Activated CD4-positive, alpha-beta T cell treated with anti-CD3 and anti-CD28 coated beads, Interleukin-2, amount 10 ng/mL, durations not matched to agents 7 days and 5 days (primary cell): ENCODE data around the gene HNRNPCL2. TPM values are rescaled to one million over a fixed set of nuclear protein-coding genes. Genes with fewer than 3 reads are reported as not detected.
"Not testable (repeated sequence)": the region's sequence is repeated elsewhere in the genome, so short reads cannot be mapped to it uniquely, and the experiment has no call there.

ENCODE experiments used
- CTCF ChIA-PET: fragments of 350-600 bp; sonication (Branson Sonifier 250); formaldehyde crosslinking; loops from one replicate; lab custom pipeline; 2021; ENCODE audit warnings: antibody characterized with exemption; lab: Charles Lee
- POLR2A ChIA-PET: fragments of 350-600 bp; sonication (Branson Sonifier 250); formaldehyde crosslinking; loops from one replicate; lab custom pipeline; 2021; ENCODE audit warnings: antibody characterized with exemption; lab: Charles Lee
- DNase-seq: peaks from one replicate; pipeline ENCODE4 v3.0.0-alpha.2; 2020
- H3K27ac Mint-ChIP-seq: one replicate; pipeline ENCODE4 v1.8.0; 2021; ENCODE audit warnings: mild to moderate bottlenecking, moderate library complexity, mixed read lengths
- H3K27me3 Mint-ChIP-seq: one replicate; pipeline ENCODE4 v1.8.0; 2021; ENCODE audit warnings: mixed read lengths
- H3K36me3 Mint-ChIP-seq: one replicate; pipeline ENCODE4 v1.8.0; 2021; ENCODE audit warnings: low read depth, mixed read lengths
- H3K4me1 Mint-ChIP-seq: one replicate; pipeline ENCODE4 v1.8.0; 2021; ENCODE audit warnings: mixed read lengths
- H3K4me3 Mint-ChIP-seq: one replicate; pipeline ENCODE4 v1.8.0; 2021; ENCODE audit warnings: mild to moderate bottlenecking, moderate library complexity, mixed read lengths
- H3K9me3 Mint-ChIP-seq: one replicate; pipeline ENCODE4 v1.8.0; 2021; ENCODE audit warnings: mixed read lengths
- total RNA-seq, 2 experiments: library from RNA; stranded (reverse); gene quantifications; one replicate each; pipeline ENCODE4 v1.2.3, GENCODE V29; 2021

Gene HNRNPCL2
- not detected for total RNA-seq

- H3K27ac Mint-ChIP-seq, CTCF ChIA-PET, H3K36me3 Mint-ChIP-seq, H3K4me3 Mint-ChIP-seq, DNase-seq, H3K4me1 Mint-ChIP-seq, H3K27me3 Mint-ChIP-seq, H3K9me3 Mint-ChIP-seq, POLR2A ChIA-PET: not testable (repeated sequence)
These were observed at the start of gene HNRNPCL2 for GRCh38 chr1:13116754-13117153. Gene HNRNPCL2 (minus strand): TSS chr1:13116854. CDS start chr1:13116400, 454 bp downstream.

GRCh38 chr1:13165531-13165930 is 48.9 kb upstream of the HNRNPCL2 start, which contains the start of gene HNRNPCL4:
Gene HNRNPCL4 (minus strand): TSS chr1:13165631. CDS start chr1:13165467, 164 bp downstream.
- DNase-seq, H3K9me3 Mint-ChIP-seq, H3K27me3 Mint-ChIP-seq, H3K4me1 Mint-ChIP-seq, CTCF ChIA-PET, H3K36me3 Mint-ChIP-seq, H3K27ac Mint-ChIP-seq, POLR2A ChIA-PET, H3K4me3 Mint-ChIP-seq: not testable (repeated sequence)

GRCh38 chr1:13155909-13156308 is 39.3 kb upstream of the HNRNPCL2 start, which contains the start of gene PRAMEF26:
Gene PRAMEF26 (minus strand): TSS chr1:13156009. CDS start chr1:13153095, 2,914 bp downstream.
- H3K27me3 Mint-ChIP-seq, H3K4me3 Mint-ChIP-seq, H3K27ac Mint-ChIP-seq, DNase-seq, POLR2A ChIA-PET, H3K4me1 Mint-ChIP-seq, H3K9me3 Mint-ChIP-seq, CTCF ChIA-PET, H3K36me3 Mint-ChIP-seq: not testable (repeated sequence)

GRCh38 chr1:13070474-13070873 is 46.2 kb downstream of the HNRNPCL2 start, which contains the start of gene PRAMEF25:
Gene PRAMEF25 (plus strand): TSS chr1:13070774. CDS start chr1:13073694, 2,920 bp downstream.
- POLR2A ChIA-PET, DNase-seq, H3K36me3 Mint-ChIP-seq, H3K4me3 Mint-ChIP-seq, H3K27ac Mint-ChIP-seq, CTCF ChIA-PET, H3K9me3 Mint-ChIP-seq, H3K27me3 Mint-ChIP-seq, H3K4me1 Mint-ChIP-seq: not testable (repeated sequence)

Other genes starting within 250 kb of the HNRNPCL2 start
- gene PRAMEF4, start 230.7 kb downstream of the HNRNPCL2 start, total RNA-seq: not detected
- not detected for gene PRAMEF10, start 218.6 kb downstream of the HNRNPCL2 start, total RNA-seq
- gene PRAMEF7, start 200.2 kb downstream of the HNRNPCL2 start, total RNA-seq: not detected
- not detected for gene PRAMEF6, start 169.3 kb downstream of the HNRNPCL2 start, total RNA-seq
- not detected for gene PRAMEF27, start 60.3 kb downstream of the HNRNPCL2 start, total RNA-seq
- gene HNRNPCL3, start 56.1 kb downstream of the HNRNPCL2 start, total RNA-seq: not detected
- not detected for gene PRAMEF25, start 46.1 kb downstream of the HNRNPCL2 start, total RNA-seq
- not detected for gene PRAMEF26, start 39.2 kb upstream of the HNRNPCL2 start, total RNA-seq
- gene HNRNPCL4, start 48.8 kb upstream of the HNRNPCL2 start, total RNA-seq: not detected
- not detected for gene PRAMEF9, start 55.0 kb upstream of the HNRNPCL2 start, total RNA-seq
- not detected for gene PRAMEF13, start 84.6 kb upstream of the HNRNPCL2 start, total RNA-seq
- gene PRAMEF18, start 109.3 kb upstream of the HNRNPCL2 start, total RNA-seq: not detected
- not detected for gene PRAMEF5, start 137.3 kb upstream of the HNRNPCL2 start, total RNA-seq
- gene PRAMEF8, start 168.3 kb upstream of the HNRNPCL2 start, total RNA-seq: not detected
- not detected for gene PRAMEF33, start 186.7 kb upstream of the HNRNPCL2 start, total RNA-seq
- not detected for gene PRAMEF15, start 198.7 kb upstream of the HNRNPCL2 start, total RNA-seq
- gene PRAMEF14, start 230.3 kb upstream of the HNRNPCL2 start, total RNA-seq: not detected